GM21619 (cell line): ENCODE measurements around the gene COP1.
A peak's percentile ranks its signal among the peaks of the same experiment; 100 is the strongest.

ENCODE experiments used
- ATAC-seq: cut with Tn5 transposase; IDR thresholded peaks from one replicate; pipeline ENCODE4 v1.9.1; 2021; ENCODE audit not compliant: unreplicated experiment

COP1 gene

DNA sequence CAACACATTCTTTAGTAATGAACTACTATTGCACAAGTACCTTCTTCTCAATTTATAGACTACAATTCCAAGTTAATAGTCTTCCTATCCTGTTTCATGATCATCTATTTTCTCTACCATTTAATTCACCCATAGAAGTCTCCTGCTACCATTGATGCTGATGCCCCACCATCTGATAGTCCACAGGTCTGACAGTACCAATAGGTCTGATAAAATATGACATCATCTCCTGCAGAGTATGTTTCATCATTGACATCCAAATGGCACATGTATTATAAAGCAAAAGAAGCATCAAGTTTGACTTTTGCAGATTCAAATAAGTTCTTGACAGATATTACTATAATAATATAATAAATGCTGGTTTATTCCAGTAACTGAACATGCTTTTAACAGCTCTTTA lies 5.5 kb downstream of the COP1 start:
- no peak for ATAC-seq

DNA sequence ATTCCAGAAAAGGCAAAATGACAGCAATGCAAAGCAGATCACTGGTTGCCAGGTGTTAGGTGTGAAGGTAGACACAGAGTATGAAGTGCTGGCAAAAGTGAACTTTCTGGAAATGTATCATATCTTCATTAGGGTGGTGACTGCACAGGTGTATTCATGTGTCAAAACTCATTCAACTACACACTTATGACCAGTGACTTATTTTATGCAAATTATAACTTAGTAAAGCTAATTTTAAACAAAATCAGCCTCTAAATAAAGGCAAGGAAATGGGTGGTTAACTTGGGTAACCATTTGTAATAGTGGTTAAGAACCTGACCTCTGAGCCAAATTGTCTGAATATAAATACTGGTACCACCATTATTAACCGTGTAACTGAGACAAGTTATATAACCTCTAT lies 7.4 kb downstream of the COP1 start:
- ATAC-seq, result peak; percentile 49

DNA sequence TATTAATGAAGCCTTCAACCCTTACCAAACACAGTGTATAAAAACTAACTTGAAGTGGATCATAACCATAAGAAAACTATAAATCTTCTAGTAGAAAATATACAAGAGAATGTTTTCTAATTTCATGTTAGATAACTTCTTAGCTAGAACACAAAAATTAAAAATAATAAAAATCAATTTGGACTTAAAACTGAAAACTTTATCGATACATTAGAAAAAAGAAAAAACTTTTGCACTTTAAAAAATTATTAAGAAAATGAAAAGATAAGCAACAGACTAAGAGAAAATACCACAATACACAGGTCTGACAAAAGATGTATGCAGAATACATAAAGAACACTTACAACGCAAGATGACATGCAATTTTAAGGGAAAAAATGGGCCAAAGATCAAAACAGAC lies 8.7 kb downstream of the COP1 start:
- ATAC-seq, result no peak

DNA sequence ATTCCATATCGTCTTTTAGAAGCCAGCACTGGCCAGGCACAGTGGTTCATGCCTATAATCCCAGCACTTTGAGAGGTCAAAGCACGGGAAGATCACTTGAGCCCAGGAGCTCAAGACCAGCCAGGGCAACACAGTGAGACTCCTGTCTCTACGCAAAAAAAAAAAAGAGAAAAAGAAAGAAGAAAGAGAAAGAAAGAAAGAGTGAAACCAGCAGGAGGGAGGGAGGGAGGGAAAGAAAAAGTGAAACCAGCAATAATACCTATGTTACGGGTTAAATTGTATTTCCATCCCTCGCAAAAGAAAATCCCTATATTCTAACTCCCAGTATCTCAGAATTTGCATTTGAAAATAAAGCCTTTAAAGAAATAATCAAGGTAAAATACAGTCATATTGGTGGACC lies 10.4 kb downstream of the COP1 start:
- ATAC-seq, result no peak

DNA sequence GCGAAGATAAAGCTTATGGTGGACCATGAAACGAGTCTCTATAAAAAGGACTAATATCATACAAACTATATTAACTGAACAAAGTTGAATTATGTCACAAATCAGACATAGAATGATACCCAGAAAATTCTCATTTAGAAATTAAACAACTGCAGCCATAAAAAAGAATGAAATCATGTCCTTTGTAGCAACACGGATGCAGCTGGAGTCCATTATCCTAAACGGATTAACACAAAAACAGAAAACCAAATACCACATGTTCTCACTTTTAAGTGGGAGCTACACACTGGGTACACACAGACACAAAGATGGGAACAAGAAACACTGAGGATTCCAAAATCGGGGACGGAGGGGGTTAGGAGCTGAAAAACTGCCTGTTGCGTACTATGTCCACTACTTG lies 11.5 kb downstream of the COP1 start:
- ATAC-seq, result no peak

DNA sequence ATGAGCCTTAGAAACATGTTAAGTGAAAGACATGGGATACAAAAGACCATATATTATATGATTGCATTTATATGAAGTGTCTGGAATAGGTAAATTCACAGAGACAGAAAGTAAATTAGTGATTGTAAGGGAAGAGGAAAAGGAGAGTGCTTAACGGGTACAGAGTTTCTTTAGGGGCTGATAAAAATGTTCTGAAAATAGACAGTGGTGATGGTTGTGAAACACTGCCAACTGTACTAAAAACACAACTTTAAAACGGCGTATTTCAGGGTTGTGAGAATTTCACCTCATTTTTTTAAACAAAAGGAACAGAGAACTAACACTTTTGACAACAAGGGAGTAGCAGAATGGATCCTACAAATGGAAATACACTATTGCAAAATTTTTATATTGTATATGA lies 13.4 kb downstream of the COP1 start:
- ATAC-seq, result no peak

DNA sequence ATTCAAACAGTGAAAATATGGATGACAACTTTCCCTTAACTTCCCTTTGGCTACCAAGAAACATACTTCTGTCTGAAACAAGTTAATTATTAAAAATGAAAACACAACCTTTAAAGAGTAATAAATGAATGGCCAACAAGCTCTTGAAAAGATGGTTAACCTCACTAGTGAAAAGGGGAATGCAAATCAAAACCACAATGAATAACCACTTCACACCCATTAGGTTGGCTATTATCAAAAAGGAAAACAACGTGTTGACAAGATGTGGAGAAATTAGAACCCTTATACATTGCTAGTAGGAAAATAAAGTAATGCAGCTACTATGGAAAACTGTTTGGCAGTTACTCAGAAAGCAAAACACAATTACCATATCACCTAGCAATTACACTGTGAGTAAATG lies 14.1 kb downstream of the COP1 start:
- peak; percentile 94 for ATAC-seq

DNA sequence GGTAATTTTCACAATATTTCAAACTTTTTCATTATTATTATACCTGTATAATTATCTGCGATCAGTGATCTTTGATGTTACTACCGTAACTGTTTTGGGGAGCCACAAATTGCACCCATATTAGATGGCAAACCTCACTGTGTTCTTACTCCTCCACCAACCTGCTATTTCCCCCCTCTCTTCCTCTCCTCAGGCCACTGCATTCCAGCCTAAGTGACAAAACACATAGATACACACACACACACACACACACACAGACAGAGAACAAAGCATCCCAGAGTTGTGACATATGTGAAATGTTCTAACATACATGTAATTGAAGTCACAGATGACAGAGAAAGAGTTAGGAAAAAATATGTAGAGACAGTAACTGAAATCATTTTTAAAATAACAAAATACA lies 18.5 kb downstream of the COP1 start:
- ATAC-seq, result no peak

DNA sequence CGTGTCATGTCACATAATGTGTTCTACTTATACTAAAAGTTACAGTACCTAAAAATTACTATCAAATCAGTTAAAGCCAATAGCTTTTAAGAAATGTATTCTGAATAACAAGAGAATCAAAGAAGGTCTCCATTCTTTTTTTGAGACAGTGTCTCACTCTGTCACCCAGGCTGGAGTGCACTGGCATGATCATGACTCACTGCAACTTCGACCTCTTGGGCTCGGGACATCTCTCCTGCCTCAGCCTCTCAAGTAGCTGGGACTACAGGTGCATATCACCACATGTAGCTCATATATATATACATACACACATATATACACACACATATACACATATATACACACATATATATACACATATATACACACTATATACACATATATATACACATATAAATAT lies 20.1 kb downstream of the COP1 start:
- no peak for ATAC-seq

DNA sequence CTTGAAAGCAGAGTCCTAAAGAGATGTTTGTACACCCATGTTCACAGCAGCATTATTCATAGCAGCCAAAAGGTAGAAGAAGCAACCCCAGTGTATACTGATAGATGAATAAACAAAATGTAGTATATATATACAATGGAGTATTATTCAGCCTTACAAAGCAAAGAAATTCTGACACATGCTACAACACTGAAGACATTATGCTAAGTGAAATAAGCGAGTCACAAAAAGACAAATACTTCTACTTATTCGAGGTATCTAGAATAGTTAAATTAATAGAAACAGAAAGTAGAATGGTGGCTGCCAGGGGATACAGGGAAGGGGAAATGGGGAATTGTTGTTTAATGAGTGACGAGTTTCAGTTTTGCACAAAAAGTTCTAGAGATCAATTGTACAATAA lies 23.5 kb downstream of the COP1 start:
- peak; percentile 60 for ATAC-seq

DNA sequence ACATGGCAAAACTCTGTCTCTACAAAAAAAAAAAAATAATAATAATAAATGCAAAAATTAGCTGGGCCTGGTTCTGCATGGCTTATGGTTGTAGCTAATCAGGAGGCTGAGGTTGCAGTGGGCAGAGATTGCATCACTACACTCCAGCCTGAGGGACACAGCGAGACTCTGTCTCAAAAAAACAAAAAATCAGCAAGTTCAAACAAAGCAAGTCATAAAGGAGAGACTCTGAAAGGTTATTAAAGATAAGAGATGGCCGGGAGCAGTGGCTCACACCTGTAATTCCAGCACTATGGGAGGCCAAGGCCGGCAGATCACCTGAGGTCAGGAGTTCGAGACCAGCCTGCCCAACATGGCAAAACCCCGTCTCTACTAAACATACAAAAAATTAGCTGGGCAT lies 28.8 kb downstream of the COP1 start:
- ATAC-seq, result no peak

DNA sequence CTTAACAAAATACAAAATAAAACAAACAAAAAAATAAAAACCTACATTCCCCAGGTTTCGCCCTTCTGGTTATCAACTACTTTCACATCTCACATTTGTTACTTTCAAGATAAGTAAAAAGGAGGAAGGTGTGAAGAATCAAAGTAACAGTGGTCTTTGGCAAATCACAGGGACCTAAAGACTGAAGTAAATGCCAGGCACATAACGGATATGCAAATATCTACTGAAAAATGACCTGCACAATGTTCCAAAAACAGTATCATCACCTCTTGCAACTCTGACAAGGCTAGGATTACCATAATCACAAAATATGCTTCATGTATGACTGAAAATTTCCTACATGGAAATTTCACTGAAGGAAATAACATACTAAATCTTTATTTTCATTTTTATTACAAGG lies 29.3 kb downstream of the COP1 start:
- ATAC-seq, result peak; percentile 92

DNA sequence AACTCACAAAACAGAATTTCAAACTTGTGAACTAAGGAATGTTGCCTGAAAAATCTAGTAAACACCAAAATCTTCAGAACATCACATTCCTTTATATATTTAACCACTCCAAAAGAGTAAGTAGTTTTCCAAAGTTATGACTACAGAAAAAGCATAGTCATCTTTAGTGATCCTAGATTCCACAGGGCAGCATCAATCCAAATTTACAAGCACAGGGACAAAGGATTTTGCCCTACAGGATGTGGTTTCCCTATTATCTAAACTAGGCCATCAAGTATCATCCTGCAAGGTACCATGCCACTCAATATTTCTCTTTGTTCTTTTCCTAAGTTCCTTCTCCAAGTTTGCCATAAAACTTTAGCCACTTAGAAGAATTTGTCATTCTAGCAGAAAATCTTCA lies 33.0 kb downstream of the COP1 start:
- no peak for ATAC-seq

DNA sequence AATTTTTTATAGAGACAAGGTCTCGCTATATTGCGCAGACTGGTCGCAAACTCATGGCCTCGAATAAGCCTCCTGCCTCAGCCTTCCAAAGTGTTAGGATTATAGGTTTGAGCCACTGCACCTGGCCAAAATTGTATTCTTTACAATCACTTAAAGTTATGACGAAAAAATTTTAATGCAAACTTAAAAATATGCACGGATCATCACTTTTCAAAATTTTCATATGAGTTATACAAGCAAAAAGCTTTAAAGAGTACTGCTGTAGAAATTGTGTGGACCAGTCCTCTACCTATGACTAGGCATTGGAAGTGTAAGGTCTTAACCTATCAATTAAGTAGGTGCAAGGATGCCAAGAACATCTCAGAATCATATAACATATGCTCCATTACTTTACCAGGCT lies 34.9 kb downstream of the COP1 start:
- no peak for ATAC-seq

DNA sequence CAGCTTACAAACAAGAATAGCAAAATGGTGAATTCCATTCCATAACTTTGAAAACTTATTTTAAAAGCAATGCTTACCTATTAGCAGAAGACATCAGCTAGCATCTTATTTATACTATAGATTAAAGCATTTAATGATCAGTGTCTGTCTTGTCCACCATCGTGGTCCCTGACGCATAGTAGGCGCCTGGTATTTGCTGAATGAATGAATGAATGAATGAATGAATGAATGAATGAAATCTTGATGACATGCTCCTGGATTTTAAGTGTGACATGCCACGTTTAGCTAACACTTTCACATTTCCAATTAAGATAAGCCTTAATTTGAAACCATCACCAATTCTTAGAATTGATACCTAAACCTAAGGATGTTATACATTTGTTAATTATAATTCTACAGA lies 39.9 kb downstream of the COP1 start:
- no peak for ATAC-seq

DNA sequence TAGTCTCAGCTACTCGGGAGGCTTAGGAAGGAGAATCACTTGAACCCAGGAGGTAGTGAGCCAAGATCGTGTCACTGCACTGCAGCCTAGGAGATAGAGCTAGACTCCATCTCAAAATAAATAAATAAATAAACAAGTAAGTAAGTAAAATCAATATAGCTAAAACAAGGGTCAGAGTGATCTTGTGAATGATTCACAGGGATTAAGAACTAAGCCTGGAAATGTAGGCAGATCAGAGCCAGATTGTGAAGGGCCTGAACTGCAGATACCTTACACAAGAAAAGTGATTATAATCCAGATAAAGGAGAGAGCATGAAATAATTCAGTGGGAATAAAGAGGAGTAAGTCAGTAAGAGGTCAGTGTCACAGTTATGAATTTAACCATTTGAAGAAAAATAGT lies 41.5 kb downstream of the COP1 start:
- ATAC-seq, result no peak

DNA sequence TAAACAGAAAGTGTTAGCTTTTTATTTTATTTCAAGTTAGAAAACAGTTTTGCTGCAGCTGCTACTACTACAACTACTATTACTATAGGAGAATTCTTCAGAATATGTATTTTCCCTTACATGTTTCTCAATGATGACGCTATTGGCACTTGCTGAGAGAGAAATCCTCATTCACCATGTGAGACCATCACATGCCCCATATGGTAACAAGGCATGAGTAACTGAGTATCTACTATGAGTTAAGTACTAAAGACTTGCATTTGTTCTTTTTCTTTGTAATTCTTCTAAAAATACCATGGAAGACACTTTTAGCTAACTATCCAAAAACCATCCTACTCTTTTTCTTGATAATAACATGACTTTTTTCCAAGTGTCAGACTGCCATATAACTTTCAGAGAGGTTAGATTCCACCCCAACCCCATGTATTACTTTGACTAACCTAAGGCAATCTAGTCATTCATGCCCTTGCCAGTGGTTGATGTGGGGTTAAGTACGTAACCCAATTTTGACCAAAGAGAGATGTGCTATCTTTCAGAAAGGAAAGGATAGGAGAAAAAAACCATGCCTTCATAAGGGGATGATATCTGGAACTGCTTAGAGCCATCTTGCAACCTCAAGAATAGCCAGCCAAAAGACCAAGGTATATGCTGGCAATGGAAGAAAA lies 42.9 kb downstream of the COP1 start:
- no peak for ATAC-seq

DNA sequence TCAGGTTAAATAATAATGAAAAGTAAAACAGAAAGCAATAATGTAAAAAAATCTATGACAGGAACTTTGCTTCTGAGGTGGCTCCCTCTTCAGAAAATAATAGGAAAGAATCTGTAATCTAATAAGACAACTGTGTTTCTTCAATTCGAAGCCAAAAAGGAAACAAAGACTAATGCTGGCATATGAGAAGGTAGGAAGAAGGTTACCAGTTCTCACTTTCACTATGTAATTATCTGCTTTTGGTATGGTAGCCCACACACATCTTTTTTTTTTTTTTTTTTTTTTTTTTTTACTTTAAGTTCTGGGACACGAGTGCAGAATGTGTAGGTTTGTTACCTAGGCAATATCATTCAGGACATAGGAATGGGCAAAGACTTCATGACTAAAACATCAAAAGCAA lies 47.1 kb downstream of the COP1 start:
- no peak for ATAC-seq

DNA sequence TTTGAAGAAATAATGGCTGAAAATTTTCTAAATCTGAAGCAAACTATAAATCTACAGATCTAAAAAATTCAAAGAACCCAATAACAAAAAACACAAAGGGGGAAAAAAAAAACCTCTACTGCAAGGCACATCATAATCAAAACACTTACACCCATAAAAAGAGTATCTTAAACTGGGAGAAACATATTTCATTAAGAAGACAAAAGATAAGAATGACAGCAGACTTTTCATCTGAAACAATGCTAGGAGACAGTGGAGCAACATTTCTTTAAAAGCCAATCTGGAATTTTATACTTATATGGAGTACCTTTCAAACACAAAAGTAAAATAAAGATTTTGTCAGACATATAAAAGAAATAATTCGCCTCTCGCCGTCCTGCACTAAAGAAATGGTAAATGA lies 49.1 kb downstream of the COP1 start:
- no peak for ATAC-seq

DNA sequence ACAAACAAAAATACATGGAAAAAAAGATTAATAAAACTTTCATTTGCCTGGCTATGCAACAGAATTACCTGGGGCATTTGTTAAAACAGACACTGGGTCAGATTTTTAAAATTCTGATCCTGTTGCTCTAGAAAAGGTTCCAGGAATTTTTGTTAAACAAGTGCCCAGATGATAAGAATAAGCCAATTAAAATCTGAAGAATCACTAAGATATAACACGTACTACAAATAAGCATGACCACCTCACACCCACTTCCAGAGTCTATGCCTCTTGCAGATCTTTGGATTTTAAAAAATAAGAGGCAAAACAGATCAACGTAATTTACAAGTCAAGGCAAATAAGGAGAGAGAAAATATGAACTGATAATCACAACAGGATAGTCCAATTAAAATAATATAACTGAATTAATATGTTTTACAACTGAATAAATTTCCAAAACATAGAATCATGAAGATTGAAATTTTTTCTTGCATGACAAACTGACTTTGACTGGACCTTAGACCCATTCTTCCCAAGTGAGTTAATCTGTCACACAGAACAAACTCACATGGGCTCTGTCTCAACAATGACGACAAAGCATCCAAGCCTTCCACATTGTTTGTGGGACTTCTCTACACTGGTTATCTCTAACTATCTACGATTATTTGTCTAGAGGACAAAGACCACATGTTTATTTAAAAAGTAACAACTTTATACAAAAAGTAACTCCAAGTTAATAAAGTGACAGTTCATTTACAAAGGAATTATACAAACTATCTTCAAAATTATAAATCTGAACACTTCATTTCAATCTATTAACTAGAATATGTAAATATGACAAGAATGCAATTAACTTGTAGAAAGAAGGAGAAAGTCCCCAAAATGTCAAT lies 56.9 kb downstream of the COP1 start:
- no peak for ATAC-seq

DNA sequence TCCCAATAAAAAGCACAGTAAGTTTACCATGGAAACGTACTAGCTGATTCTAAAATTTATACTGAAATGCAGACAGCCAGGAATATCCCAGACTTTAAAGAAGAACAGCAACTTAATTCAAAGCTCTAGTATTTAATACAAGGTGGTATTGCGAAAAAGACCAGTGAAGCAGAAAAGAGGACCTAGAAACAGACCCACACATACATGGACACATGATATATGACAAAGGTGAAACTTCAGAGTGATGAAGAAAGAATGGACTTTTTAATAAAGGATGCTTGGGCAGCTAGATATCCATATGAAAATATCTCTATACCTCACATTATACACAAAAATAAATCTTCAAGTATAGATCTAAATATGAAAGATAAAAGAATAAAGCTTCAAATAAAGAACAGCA lies 62.6 kb downstream of the COP1 start:
- no peak for ATAC-seq

DNA sequence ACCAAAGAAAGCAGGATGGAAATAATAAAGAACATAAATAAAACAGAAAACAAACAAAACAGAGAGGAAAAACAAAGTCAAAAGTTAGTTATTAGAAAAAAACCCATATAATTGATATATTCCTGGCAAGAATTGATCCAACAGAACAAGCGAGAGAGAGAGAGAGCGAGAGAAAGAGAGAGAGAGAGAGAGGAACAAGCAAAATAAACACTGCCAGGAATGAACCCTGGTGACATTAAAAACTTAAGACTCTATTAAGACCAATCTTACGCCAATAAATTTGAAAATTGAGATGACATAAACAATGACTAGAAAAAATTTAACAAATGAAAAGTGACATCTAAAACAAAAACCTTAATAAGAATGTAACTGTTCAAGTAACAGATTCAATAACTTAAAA lies 64.1 kb downstream of the COP1 start:
- ATAC-seq, result no peak

DNA sequence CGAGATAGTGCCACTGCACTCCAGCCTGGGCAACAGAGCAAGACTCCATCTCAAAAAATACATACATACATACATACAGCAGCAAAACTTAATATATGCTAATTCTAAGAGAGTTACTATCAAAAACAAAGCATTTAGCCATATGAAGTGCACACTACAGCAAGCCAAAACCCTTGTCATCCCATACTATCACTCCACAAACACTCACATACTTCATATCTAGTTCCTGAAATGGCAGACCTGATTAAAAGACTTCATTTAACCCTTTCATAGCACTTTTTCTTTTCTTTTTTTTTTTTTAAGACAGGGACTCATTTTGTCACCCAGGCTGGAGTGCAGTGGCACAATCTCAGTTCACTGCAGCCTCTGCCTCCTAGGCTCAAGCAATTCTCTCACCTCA lies 65.6 kb downstream of the COP1 start:
- no peak for ATAC-seq
